ENCODE measurements around the gene MAP3K10.

Gene MAP3K10

GRCh38 chr19:40255619-40256166 is 64.5 kb downstream of the MAP3K10 start:
- H3K4me3 ChIP-seq (ENCODE audit: control insufficient read depth, low read depth, low read length) = no peak overlapping the region
- no peak for DNase-seq (ENCODE audit: low read depth)
- TF ChIP-seq CTCF (IDR thresholded peaks at IDR 0.05; ENCODE audit: control insufficient read depth, insufficient read depth, low read depth, low read length, missing control alignments) = no peak

GRCh38 chr19:40256512-40256911 is 65.3 kb downstream of the MAP3K10 start:
- no peak for TF ChIP-seq CTCF (IDR thresholded peaks at IDR 0.05; ENCODE audit: control insufficient read depth, insufficient read depth, low read depth, low read length, missing control alignments)
- no peak overlapping the region for H3K4me3 ChIP-seq (ENCODE audit: control insufficient read depth, low read depth, low read length)
- DNase-seq (ENCODE audit: low read depth) = no peak

GRCh38 chr19:40257096-40257517 is 65.9 kb downstream of the MAP3K10 start:
- no peak for DNase-seq (ENCODE audit: low read depth)
- no peak for TF ChIP-seq CTCF (IDR thresholded peaks at IDR 0.05; ENCODE audit: control insufficient read depth, insufficient read depth, low read depth, low read length, missing control alignments)
- no peak overlapping the region for H3K4me3 ChIP-seq (ENCODE audit: control insufficient read depth, low read depth, low read length)

GRCh38 chr19:40261631-40262030 is 70.4 kb downstream of the MAP3K10 start:
- no peak for DNase-seq (ENCODE audit: low read depth)
- H3K4me3 ChIP-seq (ENCODE audit: control insufficient read depth, low read depth, low read length) = no peak overlapping the region
- no peak for TF ChIP-seq CTCF (IDR thresholded peaks at IDR 0.05; ENCODE audit: control insufficient read depth, insufficient read depth, low read depth, low read length, missing control alignments)

GRCh38 chr19:40262422-40262821 is 71.2 kb downstream of the MAP3K10 start:
- DNase-seq (ENCODE audit: low read depth) = no peak
- TF ChIP-seq CTCF (IDR thresholded peaks at IDR 0.05; ENCODE audit: control insufficient read depth, insufficient read depth, low read depth, low read length, missing control alignments) = no peak

GRCh38 chr19:40263440-40264313 is 72.5 kb downstream of the MAP3K10 start:
- TF ChIP-seq CTCF (IDR thresholded peaks at IDR 0.05; ENCODE audit: control insufficient read depth, insufficient read depth, low read depth, low read length, missing control alignments) = no peak
- no peak for DNase-seq (ENCODE audit: low read depth)
- H3K4me3 ChIP-seq (ENCODE audit: control insufficient read depth, low read depth, low read length) = no peak overlapping the region

More at GRCh38 chr19:40262422-40262821, 71.2 kb downstream of the MAP3K10 start:
- no peak overlapping the region for H3K4me3 ChIP-seq (ENCODE audit: control insufficient read depth, low read depth, low read length)
